Heart right ventricle (tissue), 16 donors: ENCODE measurements around the gene ZNF438. TPM values are rescaled to one million over a fixed set of nuclear protein-coding genes. Genes with fewer than 3 reads are reported as not detected.

Source experiments
- ATAC-seq, 8 donors: fragments of 200-7000 bp; cut with Tn5 transposase; one replicate each; pipeline ENCODE4 v1.9.1; 2020; ENCODE audit warnings: mild to moderate bottlenecking in 8 of 8, moderate library complexity in 8 of 8, moderate number of reproducible peaks in 1 of 8
- DNase-seq, 2 donors: peaks; one replicate each; pipeline ENCODE4 v3.0.0-alpha.2; 2020
- H3K27ac ChIP-seq, 10 donors: fragments of 200-600 bp; sonication (generic) in 2 of 10; one replicate each; pipeline versions ENCODE4 v1.5.0 to v1.8.0; 2020 to 2022; ENCODE audit warnings: mild to moderate bottlenecking in 3 of 10
- H3K27me3 ChIP-seq, 7 donors: fragments of 200-600 bp; one replicate each; pipeline ENCODE4 v1.8.0; 2021 to 2022; ENCODE audit warnings: mild to moderate bottlenecking in 2 of 7
- H3K36me3 ChIP-seq, 9 donors: fragments of 200-600 bp; sonication (generic) in 1 of 9; one replicate each; pipeline versions ENCODE4 v1.5.0 to v1.8.0; 2020 to 2022; ENCODE audit warnings: mild to moderate bottlenecking in 2 of 9
- H3K4me1 ChIP-seq, 9 donors: fragments of 200-600 bp; sonication (generic) in 1 of 9; one replicate each; pipeline versions ENCODE4 v1.5.0 to v1.8.0; 2020 to 2022; ENCODE audit warnings: mild to moderate bottlenecking in 4 of 9
- H3K4me3 ChIP-seq, 10 donors: fragments of 200-600 bp; sonication (generic) in 2 of 10; one replicate each; pipeline versions ENCODE4 v1.5.0 to v1.8.0; 2020 to 2022; ENCODE audit warnings: mild to moderate bottlenecking in 7 of 10, moderate library complexity in 2 of 10
- H3K9me3 ChIP-seq, 11 donors: fragments of 200-600 bp in 10 of 11; sonication (generic) in 2 of 11; one replicate each; pipeline versions ENCODE4 v1.5.0 to v1.8.0; 2013 to 2022; ENCODE audit warnings: mild to moderate bottlenecking in 2 of 11, control low read depth in 1 of 11, moderate library complexity in 1 of 11
- CTCF ChIP-seq, 9 donors: fragments of 200-600 bp; sonication (generic) in 2 of 9; IDR thresholded peaks; one replicate each; pipeline versions ENCODE4 v1.5.0 to v1.8.0; 2021 to 2022; ENCODE audit warnings: antibody characterized with exemption in 9 of 9, mild to moderate bottlenecking in 5 of 9, moderate library complexity in 1 of 9
- WGBS, 2 donors: extraction: QIAGEN DNeasy Blood & Tissue Kit; methylation state at CpG; one replicate each; pipeline ENCODE4 v1.1.7; 2013; ENCODE audit warnings: inconsistent platforms in 1 of 2; 5-methylcytosine and 5-hydroxymethylcytosine counted together
- intact Hi-C, 10 donors: fragments of 100-400 bp; cut with DNase I; formaldehyde crosslinking; loops; one replicate each; pipeline versions ENCODE4 v1.11.1 to v1.14.2; 2022
- polyA plus RNA-seq, 2 donors: library from polyadenylated mRNA; stranded (reverse); fragments of 200-250 nt; gene quantifications; one replicate each; pipeline ENCODE4 v1.2.3, GENCODE V29; 2013
- total RNA-seq, 10 donors: library from RNA; stranded (reverse); fragmentation: NEBNext Ultra II Directional in 3 of 10; extraction: Animal tissue kit (Norgen Biotek cat#: 25700) in 3 of 10; gene quantifications; one replicate each; pipeline versions ENCODE4 v1.2.1 to v1.2.4, GENCODE V29; 2021 to 2023
- donor health status: Arrhythmogenic right ventricular cardiomyopathy.
- donor health status: ischemic (EF 13 %, LVEDD 7.1; RV severe dilation, severe dysfunction).
- donor health status: healthy with polysubstance abuse.
- donor health status: DM: no; HTN: yes; CAD: no.
- donor health status: DM: no; HTN: no; CAD: no.
- donor health status: ischemic (EF 25% LVEDD 6.9; RV normal size, moderate dysfunction).
- donor health status: ischemic (EF 25% LVEDD 5.7; RV mildly dilated, moderate dysfunction).
- donor health status: healthy.
- donor health status: DM: yes; HTN: yes; CAD: no.
- donor health status: Ischemic cardiomyopathy.
- donor health status: ischemic (EF 35%, LVEDD 5.7; RV mildly dilated, moderate dysfunction).
- donor health status: nonischemic (EF 11% LVEDD 7.7; RV severe dilation, severe dysfunction).
- donor health status: DM: yes; HTN: yes; CAD: no.
- donor health status: PGD.
- donor health status: ischemic (EF 29% LVEDD 5.4; RV normal size, mild dysfunction).
- donor health status: nonischemic (EF 23%, LVEDD 6.1; RV moderate dilation, normal function).

ZNF438 gene
- total and polyA plus RNA-seq, 12 donors: 7.8 to 21.1 (median 12.4) TPM

GRCh38 chr10:31072451-31072850 is 40.8 kb upstream of the ZNF438 start:
- Histone ChIP-seq H3K4me1 (peaks cover 9 to 56% (median 33%) of the 10 kb centered on the region in 9 donors), H3K9me3 (no peaks in the 10 kb centered on the region), H3K27me3 (no peaks in the 10 kb centered on the region), H3K4me3 (no peak overlapping the region), H3K27ac (peak overlapping the region in 6 of 10 donors; percentile 2 to 75 (median 40)), H3K36me3 (no peaks in the 10 kb centered on the region)
- 77 to 78% methylated on average over 2 of the region's 2 CpGs for WGBS, 2 donors
- intact Hi-C loops: no loop called here
- DNase-seq: no peak
- ATAC-seq: peak in 1 of 8 donors; percentile 21
- TF ChIP-seq CTCF (IDR thresholded peaks at IDR 0.05): no peak

- H3K9me3 ChIP-seq: no peaks in the 10 kb centered on the region
- peaks cover 9 to 56% (median 33%) of the 10 kb centered on the region in 9 donors for H3K4me1 ChIP-seq
- no peak for DNase-seq
- no peaks in the 10 kb centered on the region for H3K27me3 ChIP-seq
- peak overlapping the region in 7 of 10 donors; percentile 2 to 75 (median 39) for H3K27ac ChIP-seq
- H3K4me3 ChIP-seq: no peak overlapping the region
- ATAC-seq: peak; percentile 57 to 93 (median 77)
- 73 to 75% methylated on average over 6 of the region's 6 CpGs for WGBS, 2 donors
- no peak for TF ChIP-seq CTCF (IDR thresholded peaks at IDR 0.05)
- intact Hi-C loops: no loop called here
- no peaks in the 10 kb centered on the region for H3K36me3 ChIP-seq
Measured at GRCh38 chr10:31071232-31072005, 39.8 kb upstream of the ZNF438 start.

- intact Hi-C loops: no loop called here
- H3K36me3 ChIP-seq: no peaks in the 10 kb centered on the region
- no peak for DNase-seq
- no peak overlapping the region for H3K4me3 ChIP-seq
- H3K4me1 ChIP-seq: peaks cover 9 to 55% (median 32%) of the 10 kb centered on the region in 9 donors
- peak overlapping the region in 4 of 10 donors; percentile 31 to 75 (median 42) for H3K27ac ChIP-seq
- no peaks in the 10 kb centered on the region for H3K27me3 ChIP-seq
- no peak for TF ChIP-seq CTCF (IDR thresholded peaks at IDR 0.05)
- WGBS, 2 donors: 78 to 91% methylated on average over 2 of the region's 2 CpGs
- no peaks in the 10 kb centered on the region for H3K9me3 ChIP-seq
- peak in 1 of 8 donors; percentile 30 for ATAC-seq
Measured at GRCh38 chr10:31070691-31071090, 39.0 kb upstream of the ZNF438 start.

- DNase-seq (no peak), ATAC-seq (peak in 1 of 8 donors; percentile 15)
- H3K9me3 ChIP-seq: no peaks in the 10 kb centered on the region
- no peaks in the 10 kb centered on the region for H3K27me3 ChIP-seq
- WGBS, 2 donors: 53 to 76% methylated on average over 4 of the region's 4 CpGs
- no peak overlapping the region for H3K4me3 ChIP-seq
- TF ChIP-seq CTCF (IDR thresholded peaks at IDR 0.05): no peak
- no peaks in the 10 kb centered on the region for H3K36me3 ChIP-seq
- H3K27ac ChIP-seq: peak overlapping the region in 5 of 10 donors; percentile 2 to 75 (median 34)
- intact Hi-C loops: no loop called here
- peaks cover 9 to 49% (median 26%) of the 10 kb centered on the region in 9 donors for H3K4me1 ChIP-seq
Measured at GRCh38 chr10:31070025-31070424, 38.4 kb upstream of the ZNF438 start.
